ENCODE measurements around the gene EPHB2.

Gene EPHB2

DNA sequence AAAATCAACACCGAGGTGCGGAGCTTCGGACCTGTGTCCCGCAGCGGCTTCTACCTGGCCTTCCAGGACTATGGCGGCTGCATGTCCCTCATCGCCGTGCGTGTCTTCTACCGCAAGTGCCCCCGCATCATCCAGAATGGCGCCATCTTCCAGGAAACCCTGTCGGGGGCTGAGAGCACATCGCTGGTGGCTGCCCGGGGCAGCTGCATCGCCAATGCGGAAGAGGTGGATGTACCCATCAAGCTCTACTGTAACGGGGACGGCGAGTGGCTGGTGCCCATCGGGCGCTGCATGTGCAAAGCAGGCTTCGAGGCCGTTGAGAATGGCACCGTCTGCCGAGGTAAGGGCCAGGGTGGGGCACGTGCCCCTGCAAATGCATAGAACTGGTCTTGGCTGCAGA is 74.1 kb downstream of the EPHB2 start:
- H3K27me3 ChIP-seq (ENCODE audit: insufficient read depth, low read length, poor library complexity, severe bottlenecking): no peaks in the 10 kb centered on the region
- no peaks in the 10 kb centered on the region for H3K9me2 ChIP-seq (replicated peaks; ENCODE audit: low read depth, low read length)
- no peak overlapping the region for H2AFZ ChIP-seq (ENCODE audit: low read length)
- H3K36me3 ChIP-seq (ENCODE audit: insufficient read depth, low read length): no peaks in the 10 kb centered on the region
- no peak overlapping the region for H3K4me3 ChIP-seq (ENCODE audit: low read length, poor library complexity, severe bottlenecking)
- no peak for TF ChIP-seq EZH2phosphoT487 (IDR thresholded peaks at IDR 0.05; ENCODE audit: borderline replicate concordance)
- TF ChIP-seq, protein P1, sequence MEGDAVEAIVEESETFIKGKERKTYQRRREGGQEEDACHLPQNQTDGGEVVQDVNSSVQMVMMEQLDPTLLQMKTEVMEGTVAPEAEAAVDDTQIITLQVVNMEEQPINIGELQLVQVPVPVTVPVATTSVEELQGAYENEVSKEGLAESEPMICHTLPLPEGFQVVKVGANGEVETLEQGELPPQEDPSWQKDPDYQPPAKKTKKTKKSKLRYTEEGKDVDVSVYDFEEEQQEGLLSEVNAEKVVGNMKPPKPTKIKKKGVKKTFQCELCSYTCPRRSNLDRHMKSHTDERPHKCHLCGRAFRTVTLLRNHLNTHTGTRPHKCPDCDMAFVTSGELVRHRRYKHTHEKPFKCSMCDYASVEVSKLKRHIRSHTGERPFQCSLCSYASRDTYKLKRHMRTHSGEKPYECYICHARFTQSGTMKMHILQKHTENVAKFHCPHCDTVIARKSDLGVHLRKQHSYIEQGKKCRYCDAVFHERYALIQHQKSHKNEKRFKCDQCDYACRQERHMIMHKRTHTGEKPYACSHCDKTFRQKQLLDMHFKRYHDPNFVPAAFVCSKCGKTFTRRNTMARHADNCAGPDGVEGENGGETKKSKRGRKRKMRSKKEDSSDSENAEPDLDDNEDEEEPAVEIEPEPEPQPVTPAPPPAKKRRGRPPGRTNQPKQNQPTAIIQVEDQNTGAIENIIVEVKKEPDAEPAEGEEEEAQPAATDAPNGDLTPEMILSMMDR (conservative IDR thresholded peaks at IDR 0.05; ENCODE audit: low read length): no peak
- no peaks in the 10 kb centered on the region for H3K9me3 ChIP-seq (ENCODE audit: insufficient read depth, low read depth, low read length)
- no peak overlapping the region for H3K4me2 ChIP-seq (ENCODE audit: low read depth, low read length, poor library complexity, severe bottlenecking)
- H3K79me2 ChIP-seq (ENCODE audit: insufficient read depth, low read length): no peaks in the 10 kb centered on the region
- no peaks in the 10 kb centered on the region for H4K20me1 ChIP-seq (ENCODE audit: insufficient read depth, low read length, poor library complexity, severe bottlenecking)
- H3K4me1 ChIP-seq (ENCODE audit: insufficient read depth, low read length, poor library complexity, severe bottlenecking): no peaks in the 10 kb centered on the region
- H3F3A ChIP-seq (ENCODE audit: low read depth): no peaks in the 10 kb centered on the region
- no peak overlapping the region for H3K9ac ChIP-seq (ENCODE audit: low read depth, low read length, poor library complexity, severe bottlenecking)

DNA sequence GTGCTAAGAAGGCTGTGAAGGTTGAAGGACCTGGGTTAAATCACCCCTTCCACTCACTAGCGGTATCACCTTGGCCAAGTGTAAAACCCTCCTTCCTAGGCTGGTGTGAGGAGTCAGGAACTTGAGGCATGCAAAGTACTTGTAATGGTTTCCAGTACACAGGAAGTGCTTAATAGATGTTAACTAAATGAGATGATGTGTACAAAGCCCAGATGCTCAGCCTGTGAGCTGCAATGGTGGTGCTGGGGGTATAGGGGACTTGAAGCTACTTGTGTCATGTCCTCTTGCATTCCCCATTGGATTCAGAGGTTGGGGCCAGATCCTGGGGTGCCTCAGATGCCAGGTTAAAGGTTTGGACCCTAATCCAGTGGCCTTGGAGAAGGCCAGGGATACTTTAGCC is 75.5 kb downstream of the EPHB2 start:
- Histone ChIP-seq H3K4me3 (ENCODE audit: low read length, poor library complexity, severe bottlenecking) (no peak overlapping the region), H3K9ac (ENCODE audit: low read depth, low read length, poor library complexity, severe bottlenecking) (no peak overlapping the region), H2AFZ (ENCODE audit: low read length) (no peak overlapping the region), H3F3A (ENCODE audit: low read depth) (no peaks in the 10 kb centered on the region), H3K79me2 (ENCODE audit: insufficient read depth, low read length) (no peaks in the 10 kb centered on the region), H3K4me1 (ENCODE audit: insufficient read depth, low read length, poor library complexity, severe bottlenecking) (no peaks in the 10 kb centered on the region), H3K9me3 (ENCODE audit: insufficient read depth, low read depth, low read length) (no peaks in the 10 kb centered on the region), H3K27me3 (ENCODE audit: insufficient read depth, low read length, poor library complexity, severe bottlenecking) (no peaks in the 10 kb centered on the region), H3K9me2 (replicated peaks; ENCODE audit: low read depth, low read length) (no peaks in the 10 kb centered on the region), H4K20me1 (ENCODE audit: insufficient read depth, low read length, poor library complexity, severe bottlenecking) (no peaks in the 10 kb centered on the region), H3K4me2 (ENCODE audit: low read depth, low read length, poor library complexity, severe bottlenecking) (no peak overlapping the region), H3K36me3 (ENCODE audit: insufficient read depth, low read length) (no peaks in the 10 kb centered on the region)
- TF ChIP-seq, protein P1 (conservative IDR thresholded peaks at IDR 0.05; ENCODE audit: low read length): no peak

DNA sequence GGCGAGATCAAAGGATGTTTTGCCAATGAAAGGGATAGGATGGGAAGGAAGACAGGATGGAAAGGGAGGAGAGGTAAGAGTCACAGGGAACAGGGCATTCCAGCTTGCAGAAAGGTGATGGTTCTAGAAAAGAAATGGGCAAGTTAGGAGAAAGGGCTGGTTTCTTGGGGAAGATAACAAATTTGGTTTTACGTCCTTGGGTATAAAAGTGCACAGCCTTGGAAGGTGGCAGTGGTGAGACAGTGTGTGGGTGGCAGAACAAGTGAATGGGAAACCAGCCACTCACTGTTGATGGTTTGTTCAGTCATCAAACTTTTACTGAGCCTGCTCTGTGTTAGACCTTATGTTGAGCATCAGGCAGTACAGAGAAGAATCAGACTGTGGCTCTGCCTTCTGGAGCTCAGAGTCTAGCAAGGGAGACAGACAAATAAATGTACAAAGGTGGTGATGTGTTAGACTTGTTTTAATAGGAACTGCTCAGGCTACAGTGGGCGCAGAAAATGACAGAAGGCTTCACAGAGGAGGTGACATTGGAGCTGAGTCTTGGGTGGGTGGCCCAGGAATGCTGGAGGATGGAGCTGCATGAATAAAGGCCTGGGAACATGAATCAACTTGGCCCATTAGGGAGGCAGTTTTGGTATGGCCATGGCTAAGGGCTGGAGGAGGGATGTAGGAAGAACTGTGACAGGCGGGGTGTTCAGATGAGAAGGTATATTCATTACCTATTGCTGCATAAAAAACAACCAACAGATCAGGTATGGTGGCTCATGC is 76.3 kb downstream of the EPHB2 start:
- TF ChIP-seq, protein P1 (conservative IDR thresholded peaks at IDR 0.05; ENCODE audit: low read length): no peak
- TF ChIP-seq EZH2phosphoT487 (IDR thresholded peaks at IDR 0.05; ENCODE audit: borderline replicate concordance): no peak
- no peaks in the 10 kb centered on the region for H4K20me1 ChIP-seq (ENCODE audit: insufficient read depth, low read length, poor library complexity, severe bottlenecking)
- no peak overlapping the region for H3K9ac ChIP-seq (ENCODE audit: low read depth, low read length, poor library complexity, severe bottlenecking)
- no peak overlapping the region for H3K4me3 ChIP-seq (ENCODE audit: low read length, poor library complexity, severe bottlenecking)
- no peaks in the 10 kb centered on the region for H3K9me2 ChIP-seq (replicated peaks; ENCODE audit: low read depth, low read length)
- H2AFZ ChIP-seq (ENCODE audit: low read length): no peak overlapping the region
- H3F3A ChIP-seq (ENCODE audit: low read depth): no peaks in the 10 kb centered on the region
- no peaks in the 10 kb centered on the region for H3K4me1 ChIP-seq (ENCODE audit: insufficient read depth, low read length, poor library complexity, severe bottlenecking)
- no peaks in the 10 kb centered on the region for H3K9me3 ChIP-seq (ENCODE audit: insufficient read depth, low read depth, low read length)
- H3K27me3 ChIP-seq (ENCODE audit: insufficient read depth, low read length, poor library complexity, severe bottlenecking): no peaks in the 10 kb centered on the region
- no peaks in the 10 kb centered on the region for H3K36me3 ChIP-seq (ENCODE audit: insufficient read depth, low read length)
- no peaks in the 10 kb centered on the region for H3K79me2 ChIP-seq (ENCODE audit: insufficient read depth, low read length)
- no peak overlapping the region for H3K4me2 ChIP-seq (ENCODE audit: low read depth, low read length, poor library complexity, severe bottlenecking)

Data from Loucy (cell line).